A204.1 (cell line): ENCODE data around the gene ZSCAN5A.
"Not testable (repeated sequence)": the region's sequence is repeated elsewhere in the genome, so short reads cannot be mapped to it uniquely, and the experiment has no call there.

ENCODE experiments used
- FAIRE-seq: peaks from 2 replicates; lab custom pipeline; 2012; peaks lifted over from hg19 to GRCh38; lab: Jason Lieb, UNC

Gene ZSCAN5A

GRCh38 chr19:56209091-56209490 lies 105.5 kb downstream of the ZSCAN5A start:
- FAIRE-seq: no peak

DNA sequence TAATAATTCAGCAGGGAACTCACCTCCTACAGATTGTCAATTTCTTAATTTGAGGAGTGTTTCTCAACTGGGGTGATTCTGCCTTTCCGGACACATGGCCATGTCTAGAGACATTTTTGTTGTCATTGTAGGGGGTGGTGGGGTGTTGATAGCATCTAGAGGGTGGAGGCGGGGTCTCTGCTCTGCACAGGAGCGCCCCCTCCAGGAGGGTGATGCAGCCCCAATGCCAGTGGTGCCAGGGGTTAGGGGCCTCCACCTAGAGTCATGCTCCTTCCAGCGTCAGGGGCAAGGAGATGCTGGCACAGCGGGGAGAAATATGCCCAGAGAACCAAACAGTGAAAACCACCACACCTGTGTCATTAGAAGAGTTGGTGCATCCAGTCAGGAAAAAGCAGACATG lies 107.1 kb downstream of the ZSCAN5A start:
- not testable (repeated sequence) for FAIRE-seq

DNA sequence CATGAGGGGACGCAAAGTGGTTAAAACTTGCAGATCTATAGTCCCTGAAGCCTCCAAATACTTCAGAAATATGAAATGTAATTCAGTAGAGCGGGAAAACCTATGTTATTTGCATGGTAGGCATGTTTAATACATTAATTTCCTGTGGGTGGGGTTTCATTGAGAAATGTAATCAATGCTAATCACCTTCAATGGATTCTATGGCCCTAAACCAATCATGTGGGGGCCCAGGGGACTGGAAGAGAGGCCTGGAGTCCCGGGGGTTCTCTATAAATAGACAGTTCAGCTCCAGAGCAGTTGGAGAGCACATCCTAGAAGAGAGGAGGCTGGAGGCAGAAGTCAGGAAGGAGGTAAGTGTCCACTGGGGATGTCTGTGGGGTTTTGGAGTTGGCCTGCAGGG lies 112.7 kb downstream of the ZSCAN5A start, which contains the start of gene ZSCAN5C:
Gene ZSCAN5C, plus strand, starts transcription at position 301 of the 400 bp plus-strand sequence. CDS start 3,641 bp downstream, outside the sequence.
- FAIRE-seq: no peak

- FAIRE-seq: no peak
Measured at GRCh38 chr19:56199687-56200086, 115.0 kb downstream of the ZSCAN5A start.

GRCh38 chr19:56197646-56198045 lies 117.0 kb downstream of the ZSCAN5A start, which contains the start of gene ZSCAN5B:
Gene ZSCAN5B, minus strand, starts transcription at chr19:56197783. Its CDS starts 4,731 bp downstream, at chr19:56193052.
- FAIRE-seq: not testable (repeated sequence)

DNA sequence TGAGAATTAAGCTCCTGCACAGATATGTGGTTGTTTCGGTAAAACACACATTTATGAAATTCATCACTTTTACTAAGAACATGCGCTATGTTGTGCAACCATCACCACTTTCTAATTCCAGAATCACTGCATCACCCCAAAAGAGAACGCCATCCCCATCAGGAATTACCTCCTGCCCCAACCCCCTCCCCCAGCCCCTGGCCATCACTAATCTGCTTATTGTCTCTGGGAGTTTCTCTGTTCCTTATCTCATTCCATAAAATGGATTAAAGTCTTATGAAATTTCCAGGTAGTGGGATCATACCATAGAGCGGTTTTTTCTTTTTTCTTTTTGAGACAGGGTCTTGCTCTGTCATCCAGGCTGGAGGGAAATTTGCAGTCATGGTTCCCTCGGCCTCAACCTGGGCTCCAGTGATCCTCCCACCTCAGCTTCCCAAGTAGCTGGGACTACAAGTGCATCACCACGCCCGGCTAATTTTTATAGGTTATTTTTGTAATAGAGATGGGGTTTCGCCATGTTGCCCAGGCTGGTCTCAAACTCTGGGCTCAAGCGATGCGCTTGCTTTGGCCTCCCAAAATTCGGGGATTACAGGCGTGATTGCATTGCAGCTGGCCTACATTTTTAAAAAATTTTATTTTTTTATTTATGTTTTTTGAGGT lies 120.5 kb downstream of the ZSCAN5A start:
- FAIRE-seq: no peak

- FAIRE-seq: no peak
Measured at GRCh38 chr19:56191711-56192110, 122.9 kb downstream of the ZSCAN5A start.

DNA sequence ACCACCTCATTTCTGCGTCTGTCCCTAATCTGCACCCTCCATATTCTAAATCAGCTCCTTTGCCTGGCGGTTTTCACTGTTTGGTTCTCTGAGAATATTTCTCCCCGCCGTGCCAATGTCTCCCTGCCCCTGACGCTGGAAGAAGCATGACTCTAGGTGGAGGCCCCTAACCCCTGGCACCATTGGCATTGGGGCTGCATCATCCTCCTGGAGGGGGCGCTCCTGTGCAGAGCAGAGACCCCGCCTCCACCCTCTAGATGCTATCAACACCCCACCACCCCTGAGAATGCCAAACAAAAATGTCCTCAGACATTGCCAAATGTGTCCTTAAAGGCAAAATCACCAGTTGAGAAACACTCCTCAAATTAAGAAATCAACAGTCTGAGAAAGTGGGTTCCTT lies 123.5 kb downstream of the ZSCAN5A start:
- no peak for FAIRE-seq

DNA sequence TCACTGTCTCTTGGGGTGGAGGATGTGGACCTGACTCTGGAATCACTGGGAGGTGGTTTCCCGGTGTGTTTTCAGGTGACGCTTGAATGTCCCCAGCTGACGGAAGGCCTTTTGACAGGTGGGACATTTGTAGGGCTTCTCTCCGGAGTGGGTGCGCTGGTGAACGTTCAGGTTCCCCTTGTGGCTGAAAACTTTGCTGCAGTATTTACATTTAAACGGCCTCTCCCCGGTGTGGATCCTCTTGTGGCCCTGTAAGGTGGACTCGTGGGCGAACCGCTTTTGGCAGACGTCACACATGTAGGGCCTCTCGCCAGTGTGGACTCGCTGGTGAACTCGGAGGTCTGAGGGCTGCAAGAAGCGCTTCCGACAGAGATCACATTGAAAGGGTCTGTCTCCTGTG lies 124.9 kb downstream of the ZSCAN5A start:
- no peak for FAIRE-seq

DNA sequence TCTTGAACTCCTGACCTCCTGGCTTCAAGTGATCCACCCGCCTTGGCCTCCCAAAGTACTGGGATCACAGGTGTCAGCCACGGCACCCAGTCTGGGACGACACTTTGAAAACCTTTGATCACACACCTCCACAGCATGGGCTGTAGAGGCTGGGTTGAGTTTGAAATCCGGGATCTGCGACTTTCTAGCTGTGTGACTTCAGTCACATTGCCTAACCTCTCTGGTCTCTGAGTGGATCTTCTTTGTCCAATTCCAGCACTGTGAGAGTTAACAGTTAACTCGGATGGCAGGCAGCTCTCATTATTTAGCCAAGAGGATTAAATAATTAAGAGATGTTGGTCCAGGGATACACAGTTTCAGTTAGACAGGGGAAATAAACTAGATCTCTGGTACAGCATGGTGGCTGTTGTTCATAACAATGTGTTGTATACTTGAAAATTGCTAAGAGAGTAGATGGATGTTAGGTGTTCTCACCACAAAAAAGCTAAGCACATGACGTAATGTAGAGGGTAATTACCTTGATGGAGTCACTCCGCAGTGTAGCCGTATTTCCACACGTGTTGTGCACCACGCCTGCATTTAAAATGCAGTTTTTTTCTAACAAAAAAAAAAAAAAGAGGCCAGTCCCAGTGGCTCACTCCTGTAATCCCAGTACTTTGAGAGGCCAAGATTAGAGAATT lies 136.9 kb downstream of the ZSCAN5A start:
- FAIRE-seq: no peak

DNA sequence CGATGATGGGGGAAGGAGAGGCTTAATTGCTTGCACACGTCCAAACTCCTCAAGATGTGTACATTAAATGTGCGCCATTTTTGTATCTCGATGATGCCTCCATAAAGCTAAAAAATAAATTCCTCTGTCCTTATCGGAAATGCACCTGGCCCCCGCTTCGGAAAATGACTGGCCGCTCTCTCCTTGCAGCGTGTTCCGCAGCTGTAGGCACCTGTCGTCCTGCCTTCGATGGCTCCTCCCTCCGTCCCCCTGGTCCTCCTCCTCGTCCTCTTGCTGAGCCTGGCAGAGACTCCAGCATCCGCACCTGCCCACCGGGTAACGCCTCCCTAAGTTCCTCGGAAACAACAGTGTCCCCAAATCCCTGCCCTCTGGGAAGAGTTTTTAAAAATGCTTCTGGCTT lies 137.8 kb downstream of the ZSCAN5A start:
- no peak for FAIRE-seq

GRCh38 chr19:56176310-56176709 lies 138.3 kb downstream of the ZSCAN5A start:
- not testable (repeated sequence) for FAIRE-seq

DNA sequence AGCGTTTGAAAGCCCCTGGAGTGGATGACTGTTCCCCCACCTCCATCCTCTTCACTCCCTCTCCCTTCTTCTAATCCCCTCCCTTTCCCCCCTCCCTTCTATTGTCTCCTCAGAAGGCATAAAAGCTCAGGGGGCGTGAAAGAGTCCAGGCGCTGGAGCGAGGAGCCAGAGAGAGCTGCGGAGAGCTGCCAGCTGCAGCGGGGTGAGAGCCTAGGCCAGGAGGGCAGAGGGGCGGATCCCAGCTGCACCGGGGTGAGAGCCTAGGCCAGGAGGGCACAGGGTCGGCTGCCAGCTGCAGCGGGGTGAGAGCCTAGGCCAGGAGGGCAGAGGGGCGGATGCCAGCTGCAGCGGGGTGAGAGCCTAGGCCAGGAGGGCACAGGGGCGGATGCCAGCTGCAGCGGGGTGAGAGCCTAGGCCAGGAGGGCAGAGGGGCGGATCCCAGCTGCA lies 138.8 kb downstream of the ZSCAN5A start, which contains the start of gene GALP:
Gene GALP, plus strand, starts transcription at position 148 of the 447 bp plus-strand sequence. CDS start 1,101 bp downstream, outside the sequence.
- FAIRE-seq: not testable (repeated sequence)

DNA sequence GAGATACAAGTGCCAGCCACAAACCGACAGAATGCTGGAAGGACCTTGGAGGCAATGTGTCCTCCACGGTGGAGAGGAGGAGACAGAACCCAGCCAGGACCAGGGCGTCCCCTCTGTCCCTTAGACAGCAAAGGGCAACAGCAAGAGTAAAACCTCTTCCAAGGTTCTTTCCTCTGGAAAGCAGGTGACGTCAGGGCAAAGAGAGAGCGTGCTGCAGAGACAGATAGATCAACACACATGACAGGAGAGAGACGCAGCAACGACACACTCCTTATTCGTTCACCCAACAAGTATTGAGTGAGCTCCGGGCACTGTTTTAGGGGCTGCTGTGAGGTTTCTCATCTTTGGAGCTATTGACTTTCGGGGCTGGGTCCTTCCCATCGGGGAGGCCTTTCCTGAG lies 140.1 kb downstream of the ZSCAN5A start:
- FAIRE-seq: no peak

DNA sequence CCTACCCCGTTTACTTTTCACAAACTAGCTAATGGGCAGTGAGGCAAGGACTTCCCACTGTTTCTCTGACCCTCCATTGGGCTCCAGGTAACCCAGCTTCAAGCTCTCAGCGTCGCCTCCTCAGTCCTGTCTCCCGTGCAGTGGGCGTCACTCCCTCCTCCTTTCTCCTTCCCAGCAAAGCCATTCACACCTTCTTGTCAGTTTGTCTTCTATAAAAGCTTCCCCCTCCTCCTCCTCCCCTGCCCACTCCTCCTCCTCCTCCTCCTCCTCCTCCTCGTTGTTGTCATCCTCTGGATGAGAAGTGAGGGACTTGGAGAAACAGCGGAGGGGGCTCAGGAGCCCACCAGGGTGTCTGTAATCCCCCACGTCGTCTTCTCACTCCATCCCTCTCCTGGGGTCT lies 140.6 kb downstream of the ZSCAN5A start:
- FAIRE-seq: no peak
